T-helper 2 cell treated with Interferon-gamma antibody and Interleukin-4, amounts not matched to agents 5 μg/mL and 100 μg/mL, for 36 hours (primary cell): Measurements from ENCODE around the gene ZNF839.
"Not testable (repeated sequence)": the region's sequence is repeated elsewhere in the genome, so short reads cannot be mapped to it uniquely, and the experiment has no call there.

ENCODE experiments used
- DNase-seq: peaks from one replicate; pipeline ENCODE4 v3.0.0; 2021; ENCODE audit warnings: low spot score
- H3K27ac Mint-ChIP-seq: one replicate; pipeline ENCODE4 v1.8.0; 2021; ENCODE audit warnings: mild to moderate bottlenecking, mixed read lengths
- H3K27me3 Mint-ChIP-seq: one replicate; pipeline ENCODE4 v1.8.0; 2021; ENCODE audit warnings: low read depth, mixed read lengths
- H3K36me3 Mint-ChIP-seq: one replicate; pipeline ENCODE4 v1.8.0; 2021; ENCODE audit warnings: low read depth, mixed read lengths
- H3K4me1 Mint-ChIP-seq: one replicate; pipeline ENCODE4 v1.8.0; 2021; ENCODE audit warnings: low read depth, mixed read lengths
- H3K4me3 Mint-ChIP-seq: one replicate; pipeline ENCODE4 v1.8.0; 2022; ENCODE audit warnings: mild to moderate bottlenecking, moderate library complexity, mixed read lengths
- H3K9me3 Mint-ChIP-seq: one replicate; pipeline ENCODE4 v1.8.0; 2021; ENCODE audit warnings: mixed read lengths

ZNF839 gene

DNA sequence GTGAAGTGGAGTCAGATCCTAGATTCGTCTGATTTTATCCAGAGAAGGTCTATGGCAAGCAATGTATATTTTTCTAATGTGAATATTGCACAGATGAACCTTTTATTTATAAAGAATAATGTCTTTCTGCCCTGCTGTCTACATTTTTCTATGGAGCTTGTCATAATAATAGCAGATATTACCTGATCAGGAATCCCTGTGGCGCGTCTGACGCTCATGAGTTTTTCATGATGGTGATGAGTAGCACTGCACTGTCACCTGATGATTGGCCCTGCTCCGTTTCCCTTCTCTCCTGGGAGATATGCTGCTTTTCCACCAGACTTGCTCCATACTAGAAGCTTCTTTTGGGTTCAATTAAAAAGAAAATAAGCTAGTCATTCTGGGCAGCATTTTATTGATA, 22.7 kb downstream of the ZNF839 start:
- Mint-ChIP-seq H3K27ac (no peak overlapping the region), H3K27me3 (no peaks in the 10 kb centered on the region), H3K4me1 (no peaks in the 10 kb centered on the region), H3K9me3 (no peaks in the 10 kb centered on the region), H3K36me3 (peaks cover 24% of the 10 kb centered on the region), H3K4me3 (no peak overlapping the region)
- DNase-seq, result no peak

DNA sequence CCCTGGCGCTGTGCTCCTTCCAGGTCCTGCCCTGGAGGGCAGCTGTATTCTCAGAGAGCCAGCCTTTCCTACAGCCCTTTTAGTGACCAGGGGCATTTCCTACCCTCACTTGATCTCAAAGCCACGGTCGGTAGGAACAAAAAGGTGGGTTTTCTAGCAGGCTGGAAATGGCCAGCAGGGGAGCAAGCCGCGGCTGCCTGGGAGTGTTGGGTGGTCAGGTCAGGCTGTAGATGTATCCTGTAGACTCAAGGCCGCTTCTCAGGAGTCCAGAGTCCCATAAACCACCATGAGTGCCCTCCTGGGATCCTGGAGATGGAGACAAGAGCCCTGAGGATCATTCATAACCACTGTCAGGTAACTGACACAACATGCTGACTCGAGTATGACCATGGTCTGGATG, 24.5 kb downstream of the ZNF839 start:
- H3K27ac Mint-ChIP-seq, result no peak overlapping the region
- H3K4me1 Mint-ChIP-seq, result no peaks in the 10 kb centered on the region
- H3K27me3 Mint-ChIP-seq, result no peaks in the 10 kb centered on the region

DNA sequence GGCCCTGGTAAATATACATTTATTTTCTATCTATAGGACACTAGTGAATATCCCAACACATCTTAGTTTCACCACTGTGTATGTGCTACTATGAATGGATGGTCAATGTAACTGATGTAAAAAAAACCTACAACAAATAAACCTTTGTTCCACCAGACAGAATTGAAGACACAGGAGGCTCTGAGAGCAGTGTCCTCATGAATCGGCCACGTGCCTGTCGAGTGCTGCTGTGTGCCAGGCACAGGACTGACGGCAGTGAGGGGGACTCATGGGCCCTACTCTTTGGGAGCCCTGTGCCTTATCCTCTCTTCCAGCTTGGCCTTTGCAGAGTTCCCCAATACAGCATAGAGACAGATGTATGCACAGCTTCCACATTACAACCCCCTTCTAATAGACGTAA, 24.9 kb downstream of the ZNF839 start:
- H3K9me3 Mint-ChIP-seq, result no peaks in the 10 kb centered on the region
- no peaks in the 10 kb centered on the region for H3K4me1 Mint-ChIP-seq
- H3K27ac Mint-ChIP-seq, result no peak overlapping the region
- no peak for DNase-seq
- no peaks in the 10 kb centered on the region for H3K27me3 Mint-ChIP-seq
- H3K4me3 Mint-ChIP-seq, result no peak overlapping the region
- H3K36me3 Mint-ChIP-seq, result peaks cover 28% of the 10 kb centered on the region

More for the DNA sequence above, 24.5 kb downstream of the ZNF839 start:
- H3K9me3 Mint-ChIP-seq, result no peaks in the 10 kb centered on the region
- H3K4me3 Mint-ChIP-seq, result no peak overlapping the region
- no peak for DNase-seq
- peaks cover 26% of the 10 kb centered on the region for H3K36me3 Mint-ChIP-seq

DNA sequence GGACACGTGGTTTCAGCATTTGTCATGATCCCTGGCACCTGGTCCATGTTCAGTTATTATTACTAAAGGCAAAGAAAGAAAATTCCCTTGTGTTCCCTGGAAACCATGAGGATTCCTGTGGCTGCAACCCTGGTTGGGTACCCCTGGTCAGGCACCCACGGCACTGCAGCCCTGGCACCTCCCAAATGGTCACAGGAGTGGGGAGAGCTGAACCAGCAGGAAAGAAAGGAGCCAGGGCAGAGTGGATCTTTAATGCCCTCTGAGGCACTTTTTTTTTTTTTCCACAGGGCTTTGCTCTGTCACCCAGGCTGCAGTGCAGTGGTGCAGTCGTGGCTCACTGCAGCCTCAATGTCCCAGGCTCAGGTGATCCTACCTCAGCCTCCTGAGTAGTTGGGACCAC, 25.7 kb downstream of the ZNF839 start:
- Mint-ChIP-seq H3K4me3 (no peak overlapping the region), H3K27ac (no peak overlapping the region), H3K9me3 (no peaks in the 10 kb centered on the region), H3K36me3 (peaks cover 31% of the 10 kb centered on the region), H3K4me1 (no peaks in the 10 kb centered on the region), H3K27me3 (no peaks in the 10 kb centered on the region)
- no peak for DNase-seq

DNA sequence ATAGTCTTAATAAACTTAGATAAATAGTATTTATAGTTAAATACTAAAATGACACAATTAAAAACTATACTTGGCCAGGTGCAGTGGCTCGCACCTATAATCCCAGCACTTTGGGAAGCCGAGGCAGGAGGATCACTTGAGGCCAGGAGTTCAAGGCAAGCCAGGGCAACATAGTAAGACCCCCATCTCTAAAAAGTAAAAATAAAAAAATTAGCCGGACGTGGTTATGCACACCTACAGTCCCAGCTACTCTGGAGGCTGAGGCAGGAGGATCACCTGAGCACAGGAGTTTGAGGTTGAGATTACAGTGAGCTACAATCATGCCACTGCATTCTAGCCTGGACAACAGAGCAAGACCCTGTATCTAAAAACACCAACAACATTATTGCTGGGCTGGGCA, 27.1 kb downstream of the ZNF839 start:
- Mint-ChIP-seq H3K9me3 (no peaks in the 10 kb centered on the region), H3K4me1 (no peaks in the 10 kb centered on the region), H3K27me3 (no peaks in the 10 kb centered on the region), H3K27ac (no peak overlapping the region), H3K36me3 (peaks cover 27% of the 10 kb centered on the region), H3K4me3 (no peak overlapping the region)
- DNase-seq, result no peak

DNA sequence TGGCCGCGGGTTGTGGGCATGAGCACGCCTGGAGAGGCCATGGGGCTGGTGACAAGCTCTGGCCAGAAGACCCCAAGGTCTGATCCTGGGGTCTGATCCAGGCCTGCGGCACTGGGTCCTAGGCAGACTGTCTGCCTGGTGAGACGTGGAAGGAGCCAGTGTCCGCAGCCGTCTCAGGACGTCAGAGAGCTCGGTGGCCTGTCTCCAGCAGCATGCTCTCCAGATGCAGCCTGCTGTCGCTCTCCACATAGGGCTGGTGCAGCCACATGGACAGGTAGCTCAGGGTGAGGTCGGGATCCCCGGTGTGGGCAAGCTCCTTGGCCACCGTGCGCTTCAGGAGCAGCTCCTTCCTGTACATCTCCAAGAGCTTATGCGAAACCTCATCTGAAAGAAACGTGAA, 28.8 kb downstream of the ZNF839 start:
- H3K9me3 Mint-ChIP-seq, result no peaks in the 10 kb centered on the region
- H3K4me3 Mint-ChIP-seq, result no peak overlapping the region
- H3K36me3 Mint-ChIP-seq, result peaks cover 30% of the 10 kb centered on the region
- H3K4me1 Mint-ChIP-seq, result no peaks in the 10 kb centered on the region
- no peak overlapping the region for H3K27ac Mint-ChIP-seq
- no peak for DNase-seq
- H3K27me3 Mint-ChIP-seq, result no peaks in the 10 kb centered on the region

DNA sequence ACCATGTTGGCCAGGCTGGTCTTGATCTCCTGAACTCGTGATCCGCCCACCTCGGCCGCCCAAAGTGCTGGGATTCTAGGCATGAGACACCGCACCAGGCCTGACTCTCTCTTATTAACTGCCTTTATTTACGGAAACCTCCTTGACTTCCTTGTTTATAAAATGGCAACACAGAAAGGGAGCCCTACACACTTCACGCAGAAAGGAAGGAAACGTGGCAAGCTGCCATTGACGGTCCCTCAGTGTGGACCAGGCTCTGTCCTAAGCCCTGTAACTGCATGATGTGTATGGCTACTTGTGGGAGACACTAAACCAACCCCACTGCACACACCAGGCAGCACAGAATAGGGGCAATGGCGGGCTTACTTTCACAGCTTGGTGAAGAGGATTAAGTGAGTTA, 31.5 kb downstream of the ZNF839 start:
- Mint-ChIP-seq H3K27me3 (no peaks in the 10 kb centered on the region), H3K9me3 (no peaks in the 10 kb centered on the region), H3K36me3 (peaks cover 24% of the 10 kb centered on the region), H3K27ac (no peak overlapping the region), H3K4me3 (no peak overlapping the region), H3K4me1 (no peaks in the 10 kb centered on the region)
- no peak for DNase-seq

DNA sequence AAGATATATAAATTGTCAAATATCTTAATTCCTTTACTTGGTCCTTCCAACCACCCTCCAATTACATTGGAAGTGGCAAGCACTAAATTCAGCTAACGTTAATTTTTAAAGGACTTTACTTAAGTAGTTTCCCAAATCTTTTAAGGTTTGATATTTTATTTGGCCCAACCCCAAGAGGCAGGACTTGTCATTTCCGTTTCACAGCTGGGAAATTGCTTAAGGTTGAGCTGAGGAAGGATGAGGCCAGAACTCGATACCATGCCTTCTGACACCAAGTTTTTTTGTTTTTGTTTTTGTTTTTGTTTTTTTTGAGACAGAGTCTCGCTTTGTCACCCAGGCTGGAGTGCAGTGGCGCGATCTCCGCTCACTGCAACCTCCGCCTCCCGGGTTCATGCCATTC, 32.0 kb downstream of the ZNF839 start:
- not testable (repeated sequence) for DNase-seq
- H3K36me3 Mint-ChIP-seq, result peaks cover 25% of the 10 kb centered on the region

DNA sequence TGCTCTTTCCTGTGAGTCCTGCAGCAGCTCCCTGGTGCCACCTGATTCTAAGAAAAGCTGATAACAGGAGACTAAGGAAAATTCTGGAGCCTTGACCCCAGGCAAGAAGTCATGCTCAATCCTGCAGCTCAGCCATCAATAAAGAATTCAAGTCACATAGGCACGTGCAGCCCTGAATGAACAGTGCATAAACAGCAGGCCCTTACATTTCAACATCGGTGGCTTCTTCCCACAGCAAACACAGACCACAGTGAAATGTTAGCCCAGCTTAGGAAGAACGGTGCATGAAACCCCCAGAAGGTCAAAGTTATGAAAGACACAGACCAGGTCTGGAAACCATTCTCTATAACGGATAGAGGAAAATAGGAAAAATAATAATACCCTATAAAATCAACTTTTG, 32.7 kb downstream of the ZNF839 start:
- Mint-ChIP-seq H3K27me3 (no peaks in the 10 kb centered on the region), H3K9me3 (no peaks in the 10 kb centered on the region), H3K4me1 (no peaks in the 10 kb centered on the region), H3K27ac (no peak overlapping the region), H3K36me3 (peaks cover 28% of the 10 kb centered on the region), H3K4me3 (no peak overlapping the region)
- no peak for DNase-seq

More for the DNA sequence above, 32.0 kb downstream of the ZNF839 start:
- H3K27me3 Mint-ChIP-seq, H3K4me1 Mint-ChIP-seq, H3K9me3 Mint-ChIP-seq, H3K4me3 Mint-ChIP-seq, H3K27ac Mint-ChIP-seq: not testable (repeated sequence)

DNA sequence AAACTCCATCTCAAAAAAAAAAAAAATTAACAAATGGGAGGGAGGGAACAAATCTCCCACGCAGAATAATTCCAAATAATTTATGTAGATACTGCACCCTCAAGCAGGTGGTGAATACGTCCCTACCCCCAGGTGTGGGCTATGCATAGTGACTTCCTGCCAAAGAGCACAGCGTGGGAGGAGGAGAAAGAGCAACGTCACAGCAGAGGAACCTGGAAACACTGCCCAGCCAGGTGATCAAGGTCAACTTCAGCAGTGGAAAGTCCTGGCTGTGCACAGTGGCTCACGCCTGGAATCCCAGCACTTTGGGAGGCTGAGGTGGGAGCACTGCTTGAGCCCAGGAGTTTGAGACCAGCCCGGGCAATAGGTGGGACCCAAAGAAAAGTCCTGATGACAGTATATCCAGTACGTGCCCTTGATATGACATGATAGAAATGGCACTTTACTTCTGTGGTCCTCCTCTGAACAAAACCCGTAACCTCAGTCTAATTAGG, 33.6 kb downstream of the ZNF839 start:
- Mint-ChIP-seq H3K27ac (no peak overlapping the region), H3K4me1 (no peaks in the 10 kb centered on the region), H3K27me3 (no peaks in the 10 kb centered on the region), H3K4me3 (no peak overlapping the region), H3K9me3 (no peaks in the 10 kb centered on the region), H3K36me3 (peaks cover 28% of the 10 kb centered on the region)
- no peak for DNase-seq

DNA sequence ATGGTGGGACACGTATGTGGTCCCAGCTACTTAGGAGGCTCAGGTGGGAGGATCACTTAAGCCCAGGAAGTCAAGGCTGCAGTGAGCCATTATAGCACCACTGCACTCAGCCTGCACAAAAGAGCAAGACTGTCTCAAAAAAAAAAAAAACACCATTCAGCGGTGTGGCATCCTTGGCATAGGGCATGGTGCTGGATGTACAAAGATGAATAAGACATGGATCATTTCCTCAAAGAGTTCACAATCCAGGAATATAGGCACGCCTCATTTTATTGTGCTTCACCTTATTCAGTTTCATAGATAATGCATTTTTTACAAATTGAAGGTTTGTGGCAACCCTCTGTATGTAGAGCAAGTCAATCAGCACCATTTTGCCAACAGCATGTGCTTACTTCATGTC, 36.7 kb downstream of the ZNF839 start:
- Mint-ChIP-seq H3K36me3 (peaks cover 19% of the 10 kb centered on the region), H3K4me1 (peaks cover 5% of the 10 kb centered on the region), H3K27ac (no peak overlapping the region), H3K4me3 (no peak overlapping the region), H3K27me3 (no peaks in the 10 kb centered on the region), H3K9me3 (no peaks in the 10 kb centered on the region)
- DNase-seq, result no peak

DNA sequence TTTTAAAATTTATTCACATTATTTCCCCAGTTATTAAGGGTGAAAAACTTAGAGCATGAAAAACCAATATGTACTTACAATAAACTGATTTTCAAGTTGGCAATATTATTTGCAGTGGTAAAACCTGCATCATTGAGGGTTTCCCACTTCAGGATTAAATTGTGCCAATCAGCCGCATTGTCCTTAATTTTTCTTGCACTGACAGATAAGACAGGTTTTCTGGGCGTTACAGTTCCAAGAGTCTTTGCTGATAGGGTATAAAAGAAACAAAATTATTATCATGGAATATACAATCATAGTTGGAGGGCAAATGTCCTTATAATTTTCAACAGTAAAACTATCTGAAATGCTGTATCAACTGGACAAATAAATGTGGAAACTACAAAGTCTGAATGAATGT, 39.8 kb downstream of the ZNF839 start:
- H3K4me3 Mint-ChIP-seq, result no peak overlapping the region
- H3K27ac Mint-ChIP-seq, result no peak overlapping the region
- no peaks in the 10 kb centered on the region for H3K9me3 Mint-ChIP-seq
- H3K4me1 Mint-ChIP-seq, result peaks cover 17% of the 10 kb centered on the region
- H3K36me3 Mint-ChIP-seq, result peaks cover 12% of the 10 kb centered on the region
- H3K27me3 Mint-ChIP-seq, result no peaks in the 10 kb centered on the region
- DNase-seq, result no peak

DNA sequence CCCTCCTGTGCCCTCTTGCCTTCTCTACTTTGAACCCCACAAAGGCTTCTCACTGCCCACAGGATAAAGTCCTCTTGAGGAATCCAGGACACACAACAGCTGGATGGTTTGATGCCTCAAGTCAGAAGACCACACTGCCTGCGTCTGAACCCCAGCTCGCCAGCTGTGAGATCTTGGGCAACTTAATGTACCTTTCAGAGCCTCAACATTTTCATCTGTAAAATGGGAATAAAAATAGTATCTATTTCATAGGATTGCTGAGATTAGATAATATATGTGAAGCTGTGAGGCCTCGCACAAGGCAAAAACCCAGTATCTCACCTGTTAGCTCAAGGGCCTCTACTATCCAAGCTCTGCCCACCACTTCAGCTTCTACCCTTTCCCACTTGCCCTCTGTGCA, 40.8 kb downstream of the ZNF839 start:
- Mint-ChIP-seq H3K9me3 (no peaks in the 10 kb centered on the region), H3K4me3 (no peak overlapping the region), H3K27me3 (no peaks in the 10 kb centered on the region), H3K36me3 (peaks cover 12% of the 10 kb centered on the region), H3K27ac (no peak overlapping the region), H3K4me1 (peaks cover 17% of the 10 kb centered on the region)
- no peak for DNase-seq

DNA sequence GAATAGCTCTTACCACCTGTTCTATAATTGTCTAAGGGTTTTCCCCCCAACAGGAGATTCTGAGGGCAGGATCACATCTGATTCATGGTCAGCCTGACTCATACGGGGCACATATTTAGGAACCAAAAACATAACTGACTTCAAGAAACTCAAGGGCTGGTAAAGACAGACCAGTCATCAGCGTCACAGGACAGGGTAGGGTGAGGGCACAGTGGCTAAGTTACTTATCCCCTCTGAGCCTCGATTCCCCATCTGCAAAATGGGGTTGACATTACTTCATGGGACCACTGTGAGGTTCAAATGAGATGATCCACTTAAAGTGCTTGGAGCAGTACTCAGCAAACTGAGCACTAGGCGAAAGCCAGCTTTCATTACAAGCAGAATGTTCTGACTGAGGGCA, 42.5 kb downstream of the ZNF839 start:
- Mint-ChIP-seq H3K4me1 (peaks cover 17% of the 10 kb centered on the region), H3K4me3 (peak overlapping the region; percentile 93), H3K36me3 (peaks cover 6% of the 10 kb centered on the region), H3K9me3 (no peaks in the 10 kb centered on the region), H3K27me3 (no peaks in the 10 kb centered on the region), H3K27ac (peak overlapping the region; percentile 90)
- DNase-seq, result peak; percentile 67

DNA sequence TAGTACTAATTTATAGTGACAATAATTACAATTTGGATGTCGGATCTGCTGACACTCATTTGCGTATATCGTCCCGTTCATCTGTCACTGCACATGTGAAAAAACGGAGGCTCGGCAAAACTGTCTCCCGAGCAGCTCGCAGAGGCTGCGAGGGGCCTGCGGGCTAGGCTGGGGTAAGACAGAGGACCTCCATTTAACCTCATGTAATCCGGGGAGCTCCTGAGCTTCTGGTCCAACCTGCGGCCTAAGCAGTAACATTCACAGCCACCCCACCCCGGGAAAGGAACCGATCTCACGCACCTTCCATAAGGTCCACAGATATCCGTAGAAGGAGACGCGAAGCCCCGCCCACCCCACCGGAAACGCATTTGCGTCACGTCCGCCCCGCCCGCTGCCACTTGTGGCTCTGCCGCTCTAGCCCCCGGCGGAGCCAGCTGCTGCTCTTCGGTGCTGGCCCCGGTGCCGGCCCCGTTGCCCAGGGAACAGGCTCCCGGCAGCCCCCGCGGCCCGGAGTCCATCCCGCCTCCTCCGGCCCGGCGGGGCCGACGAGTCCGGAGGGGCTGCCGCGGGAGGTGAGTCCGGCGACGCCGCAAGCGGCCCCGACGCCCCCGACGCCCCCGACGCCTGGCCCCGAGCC, 43.1 kb downstream of the ZNF839 start, which contains the start of the genes CINP and TECPR2:
CINP (minus strand) TSS at position 346 of the 637 bp plus-strand sequence; CDS start at position 307, 39 bp downstream.
TECPR2 (plus strand) TSS at position 397 of the 637 bp plus-strand sequence. CDS start 13,781 bp downstream, outside the sequence.
- Mint-ChIP-seq H3K9me3 (no peaks in the 10 kb centered on the region), H3K27me3 (no peaks in the 10 kb centered on the region), H3K36me3 (peaks cover 4% of the 10 kb centered on the region), H3K27ac (peak within 1 kb of the TSS; percentile 90), H3K4me3 (peak within 1 kb of the TSS; percentile 93), H3K4me1 (peaks cover 22% of the 10 kb centered on the region)
- DNase-seq, result peak; percentile 92
